Kidney epithelial cell (primary cell): Measurements from ENCODE around the gene CSE1L. TPM values are rescaled to one million over a fixed set of nuclear protein-coding genes. Genes with fewer than 3 reads are reported as not detected.

Experiments
- DNase-seq: peaks from one replicate; pipeline ENCODE4 v3.0.0-alpha.2; 2010; ENCODE audit warnings: low read depth
- H3K27me3 ChIP-seq: 2 replicates; pipeline ENCODE4 v1.6.0; 2011; ENCODE audit warnings: low read length; ENCODE audit not compliant: control insufficient read depth, insufficient read depth
- H3K36me3 ChIP-seq: 2 replicates; pipeline ENCODE4 v1.5.1; 2011; ENCODE audit warnings: low read length; ENCODE audit not compliant: control insufficient read depth, insufficient read depth
- H3K4me3 ChIP-seq: 2 replicates; pipeline ENCODE4 v1.5.1; 2011; ENCODE audit warnings: low read depth, mild to moderate bottlenecking, control low read depth, low read length
- total RNA-seq: library from RNA; depleted of rRNA; stranded (reverse); fragments of >200 nt; gene quantifications from 2 replicates; pipeline ENCODE4 v1.2.3, GENCODE V29; 2015
- TF ChIP-seq, protein P1 (sequence below): IDR thresholded peaks from 2 replicates; pipeline ENCODE4 v1.5.1; 2011; ENCODE audit warnings: mild to moderate bottlenecking, moderate library complexity, low read length, control low read depth, inconsistent platforms; ENCODE audit not compliant: insufficient read depth, poor library complexity, severe bottlenecking

The CSE1L gene
- 64.9 and 66.5 TPM in 2 replicates for total RNA-seq

DNA sequence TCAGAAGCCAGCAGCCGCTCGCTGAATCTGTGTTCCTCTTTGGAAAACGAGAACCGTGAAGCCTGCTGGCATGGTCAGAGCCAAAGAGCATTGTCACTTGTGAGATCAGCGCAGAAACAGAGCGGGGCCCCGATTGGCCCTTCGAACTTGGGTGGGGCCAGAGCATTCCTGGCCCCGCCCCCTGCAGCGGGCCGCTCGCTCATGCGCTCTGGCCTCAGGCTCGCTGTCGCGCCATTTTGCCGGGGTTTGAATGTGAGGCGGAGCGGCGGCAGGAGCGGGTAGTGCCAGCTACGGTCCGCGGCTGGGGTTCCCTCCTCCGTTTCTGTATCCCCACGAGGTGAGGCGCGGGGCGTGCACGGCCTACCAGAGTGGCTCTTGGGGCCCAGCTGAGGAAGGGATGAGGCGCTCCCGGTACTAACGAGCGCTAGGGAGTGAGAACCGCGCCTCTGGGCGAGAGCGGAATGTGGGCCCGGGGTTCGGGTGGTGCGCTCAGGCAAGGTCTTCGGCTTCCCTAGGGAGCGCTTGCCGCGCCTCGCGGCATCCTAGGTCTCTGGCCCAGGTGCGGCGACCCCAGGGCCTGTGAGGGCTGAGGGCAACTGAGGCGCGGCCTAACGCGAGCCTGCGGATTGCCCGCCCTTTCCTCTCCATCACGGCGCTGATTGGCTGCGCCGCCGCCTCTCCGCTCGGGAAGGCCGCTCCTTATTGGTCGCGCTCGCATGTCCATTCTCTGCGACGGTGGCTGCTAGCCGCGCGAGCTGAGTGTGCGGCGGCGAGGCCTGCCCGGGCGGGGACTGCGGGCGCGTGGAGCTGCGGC is at the start of gene CSE1L:
CSE1L (plus strand) TSS at position 226 of the 814 bp plus-strand sequence. CDS start 12,152 bp downstream, outside the sequence.
- DNase-seq: peak; percentile 59
- peak within 1 kb of the TSS; percentile 88 for H3K4me3 ChIP-seq
- H3K36me3 ChIP-seq: no peaks in the 10 kb centered on the region
- no peaks in the 10 kb centered on the region for H3K27me3 ChIP-seq
- TF ChIP-seq, protein P1, sequence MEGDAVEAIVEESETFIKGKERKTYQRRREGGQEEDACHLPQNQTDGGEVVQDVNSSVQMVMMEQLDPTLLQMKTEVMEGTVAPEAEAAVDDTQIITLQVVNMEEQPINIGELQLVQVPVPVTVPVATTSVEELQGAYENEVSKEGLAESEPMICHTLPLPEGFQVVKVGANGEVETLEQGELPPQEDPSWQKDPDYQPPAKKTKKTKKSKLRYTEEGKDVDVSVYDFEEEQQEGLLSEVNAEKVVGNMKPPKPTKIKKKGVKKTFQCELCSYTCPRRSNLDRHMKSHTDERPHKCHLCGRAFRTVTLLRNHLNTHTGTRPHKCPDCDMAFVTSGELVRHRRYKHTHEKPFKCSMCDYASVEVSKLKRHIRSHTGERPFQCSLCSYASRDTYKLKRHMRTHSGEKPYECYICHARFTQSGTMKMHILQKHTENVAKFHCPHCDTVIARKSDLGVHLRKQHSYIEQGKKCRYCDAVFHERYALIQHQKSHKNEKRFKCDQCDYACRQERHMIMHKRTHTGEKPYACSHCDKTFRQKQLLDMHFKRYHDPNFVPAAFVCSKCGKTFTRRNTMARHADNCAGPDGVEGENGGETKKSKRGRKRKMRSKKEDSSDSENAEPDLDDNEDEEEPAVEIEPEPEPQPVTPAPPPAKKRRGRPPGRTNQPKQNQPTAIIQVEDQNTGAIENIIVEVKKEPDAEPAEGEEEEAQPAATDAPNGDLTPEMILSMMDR: no peak

DNA sequence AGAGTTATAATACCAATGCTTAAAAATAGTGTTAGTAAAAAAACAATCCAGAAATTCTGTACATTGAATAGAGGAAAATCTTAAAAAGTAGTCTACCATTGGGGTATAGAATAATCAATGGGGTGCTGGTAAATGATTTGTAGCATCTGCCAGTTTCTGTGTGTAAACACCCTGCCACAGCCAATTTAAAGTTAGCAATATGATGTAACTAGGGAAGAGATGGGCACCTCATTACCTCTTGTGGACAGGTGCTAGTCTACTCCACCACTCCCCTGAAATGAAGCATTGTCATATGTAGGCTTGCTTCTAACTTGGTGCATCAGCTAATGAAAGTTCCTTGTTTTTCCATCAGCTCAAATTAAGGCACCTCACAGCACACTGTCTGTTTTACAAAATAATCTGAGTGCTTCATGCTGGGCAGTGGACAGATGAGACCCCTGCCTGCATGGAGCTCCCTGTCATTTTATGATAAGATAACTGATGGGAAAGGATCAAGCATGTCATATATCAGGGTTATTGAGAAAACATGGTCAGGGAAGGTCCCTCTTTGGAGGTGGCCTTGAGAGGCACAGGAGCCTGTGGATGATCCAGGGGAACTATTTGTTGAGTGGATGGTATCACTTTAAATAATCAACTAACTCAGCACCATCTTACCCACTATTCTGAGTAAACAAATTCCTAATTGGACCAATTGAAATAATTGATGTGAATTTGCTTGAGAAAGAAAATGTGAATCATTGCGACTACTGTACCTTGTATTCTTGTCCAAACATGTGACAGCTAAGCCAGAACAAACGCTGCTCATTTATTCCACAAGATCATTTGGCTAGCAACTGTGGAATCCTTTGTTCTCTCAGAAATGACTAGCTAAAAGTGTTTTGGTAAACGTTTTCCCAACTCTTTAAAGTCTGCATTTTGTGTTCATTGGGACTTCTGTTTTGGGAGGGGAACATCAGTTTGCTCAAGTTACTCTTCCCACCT is 45.9 kb upstream of the CSE1L start:
- no peak for DNase-seq
- H3K4me3 ChIP-seq: no peak overlapping the region
- no peaks in the 10 kb centered on the region for H3K27me3 ChIP-seq
- no peaks in the 10 kb centered on the region for H3K36me3 ChIP-seq
- TF ChIP-seq, protein P1: no peak

GRCh38 chr20:49001741-49002140 is 44.4 kb upstream of the CSE1L start:
- no peak for DNase-seq
- TF ChIP-seq, protein P1: no peak
- Histone ChIP-seq H3K27me3 (no peaks in the 10 kb centered on the region), H3K36me3 (no peaks in the 10 kb centered on the region), H3K4me3 (no peak overlapping the region)

- Histone ChIP-seq H3K27me3 (no peaks in the 10 kb centered on the region), H3K36me3 (no peaks in the 10 kb centered on the region), H3K4me3 (no peak overlapping the region)
- TF ChIP-seq, protein P1: no peak
- no peak for DNase-seq
These were observed 39.6 kb upstream of the CSE1L start for GRCh38 chr20:49006446-49006980.

DNA sequence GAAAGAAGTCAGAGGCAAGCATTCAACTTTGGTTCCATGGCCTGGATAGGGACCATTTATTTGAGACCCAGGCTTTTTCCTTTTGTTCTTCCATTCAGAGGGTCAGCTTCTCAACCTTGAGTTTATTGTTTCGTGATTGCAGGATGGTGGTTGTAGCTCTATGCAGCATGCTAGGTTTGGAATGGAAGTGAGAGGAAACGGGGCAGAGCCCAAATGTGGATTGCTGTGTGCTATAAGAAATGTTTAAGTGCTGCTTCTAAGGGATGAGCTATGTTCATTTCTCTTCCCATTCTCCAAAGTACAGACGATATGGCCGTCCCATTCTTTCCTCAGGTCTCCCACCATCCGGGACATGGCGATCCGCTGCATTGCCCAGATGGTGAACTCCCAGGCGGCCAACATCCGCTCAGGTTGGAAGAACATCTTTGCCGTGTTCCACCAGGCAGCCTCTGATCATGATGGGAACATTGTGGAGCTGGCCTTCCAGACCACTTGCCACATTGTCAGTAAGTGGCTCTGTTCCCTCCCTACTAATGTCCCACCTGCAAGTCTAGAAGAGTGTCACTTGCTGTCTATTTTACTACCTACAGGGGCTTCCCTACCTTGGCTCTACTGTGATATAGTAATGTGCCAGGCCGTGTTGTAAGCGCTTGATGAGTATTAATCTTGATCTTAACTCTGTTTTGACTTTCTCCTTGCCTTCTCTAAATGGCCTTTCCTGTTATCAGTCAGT is 36.0 kb upstream of the CSE1L start:
- Histone ChIP-seq H3K27me3 (no peaks in the 10 kb centered on the region), H3K4me3 (no peak overlapping the region), H3K36me3 (peaks cover 5% of the 10 kb centered on the region)
- TF ChIP-seq, protein P1: no peak
- no peak for DNase-seq
